A549 (cell line): ENCODE data around the gene PUM1. TPM values are rescaled to one million over a fixed set of nuclear protein-coding genes. Genes with fewer than 3 reads are reported as not detected.

Experiments used
- ATAC-seq, 2 experiments: fragments of 200-7000 bp in 1 of 2; fragments of >200 bp in 1 of 2; cut with Nextera tagmentation in 1 of 2; cut with Tn5 transposase in 1 of 2; 3 replicates each; pipeline versions ENCODE4 v1.8.0 to v1.9.1; 2018 to 2020; ENCODE audit warnings: mild to moderate bottlenecking in 1 of 2, moderate library complexity in 1 of 2
- CTCF ChIA-PET: fragments of 300-600 bp; sonication (Branson Sonifier 250); formaldehyde crosslinking; extraction: SDS; loops from one replicate; lab custom pipeline; 2021; ENCODE audit warnings: antibody characterized with exemption, inconsistent platforms; lab: Yijun Ruan, JAX
- POLR2A ChIA-PET: fragments of 350-600 bp; formaldehyde crosslinking; extraction: SDS; loops from one replicate; lab custom pipeline; 2021; ENCODE audit warnings: antibody characterized with exemption, inconsistent platforms; lab: Yijun Ruan, JAX
- DNase-seq, 2 experiments: peaks; one replicate each; pipeline versions ENCODE4 v3.0.0 to v3.0.0-alpha.2; 2011 to 2016; ENCODE audit warnings: low read depth in 1 of 2, low spot score in 1 of 2
- FAIRE-seq: peaks from 2 replicates; lab custom pipeline; 2011; peaks lifted over from hg19 to GRCh38; lab: Jason Lieb, UNC
- H3K27ac ChIP-seq, 2 experiments: fragments of >200 bp; sonication (Bioruptor Twin); formaldehyde crosslinking; 3 replicates each; pipeline ENCODE4 v1.5.1; 2016 to 2017
- H3K4me1 ChIP-seq: fragments of >200 bp; sonication (Bioruptor Twin); formaldehyde crosslinking; 3 replicates; pipeline ENCODE4 v1.6.1; 2016
- H3K4me2 ChIP-seq: fragments of >200 bp; sonication (Bioruptor Twin); formaldehyde crosslinking; 3 replicates; pipeline ENCODE4 v1.6.1; 2016
- H3K4me3 ChIP-seq: fragments of >200 bp; sonication (Bioruptor Twin); formaldehyde crosslinking; 3 replicates; pipeline ENCODE4 v1.5.1; 2016
- H3K9me3 ChIP-seq: fragments of >200 bp; sonication (Bioruptor Twin); formaldehyde crosslinking; 3 replicates; pipeline ENCODE4 v1.6.1; 2016
- CEBPB ChIP-seq, 2 experiments: fragments of >200 bp in 1 of 2; sonication (Bioruptor Twin) in 1 of 2; formaldehyde crosslinking in 1 of 2; IDR thresholded peaks; 2 replicates each; pipeline ENCODE4 v1.6.1; 2012 to 2016
- CHD4 ChIP-seq: fragments of 200-600 bp; sonication (generic); IDR thresholded peaks from 2 replicates; pipeline ENCODE4 v1.6.1; 2016; ENCODE audit warnings: antibody characterized with exemption, mild to moderate bottlenecking, borderline replicate concordance
- EHMT2 ChIP-seq: fragments of 200-600 bp; sonication (generic); IDR thresholded peaks from 2 replicates; pipeline ENCODE4 v1.6.1; 2016; ENCODE audit warnings: antibody characterized with exemption, low read depth, mild to moderate bottlenecking, moderate library complexity
- FOSL2 ChIP-seq, 2 experiments: fragments of 450-650 bp in 1 of 2; fragments of >200 bp in 1 of 2; sonication (Bioruptor Twin) in 1 of 2; formaldehyde crosslinking; IDR thresholded peaks; 2 replicates each; pipeline versions ENCODE4 v1.5.0 to v1.6.1; 2016 to 2020; ENCODE audit warnings: mild to moderate bottlenecking in 1 of 2, moderate library complexity in 1 of 2
- GATA3 ChIP-seq: IDR thresholded peaks from 2 replicates; pipeline ENCODE4 v1.6.1; 2012; ENCODE audit warnings: borderline replicate concordance
- JUN ChIP-seq, 2 experiments: fragments of >200 bp; sonication (Bioruptor Twin); formaldehyde crosslinking; IDR thresholded peaks; 2 replicates in 1 of 2; 3 replicates in 1 of 2; pipeline ENCODE4 v1.6.1; 2016 to 2017
- RFX5 ChIP-seq: fragments of 450-650 bp; IDR thresholded peaks from 2 replicates; pipeline ENCODE4 v1.7.1; 2014; ENCODE audit warnings: antibody characterized with exemption, mild to moderate bottlenecking, moderate library complexity
- WGBS: methylation state at CpG from one replicate; pipeline ENCODE4 v1.1.6; 2017; ENCODE audit errors: missing lambda C conversion rate; 5-methylcytosine and 5-hydroxymethylcytosine counted together
- polyA plus RNA-seq, 4 experiments: library from polyadenylated mRNA; depleted of rRNA in 3 of 4; stranded (reverse); fragments of >200 nt; fragmentation: RNase III in 1 of 4; extraction: RNeasy Plus Mini Kit Qiagen cat#74134 plus additional on column Dnase treatment in 1 of 4; gene quantifications; 2 replicates in 3 of 4; 3 replicates in 1 of 4; pipeline ENCODE4 v1.2.3, GENCODE V29; 2011 to 2017
- TF ChIP-seq, protein P1 (sequence below): IDR thresholded peaks from 2 replicates; pipeline ENCODE4 v1.6.1; 2012; ENCODE audit warnings: low read depth, borderline replicate concordance
- TF ChIP-seq, protein P2 (sequence below): fragments of 450-650 bp; IDR thresholded peaks from 2 replicates; pipeline ENCODE4 v1.6.1; 2014; ENCODE audit warnings: antibody characterized with exemption
- TF ChIP-seq, protein P3 (sequence below): fragments of 200-600 bp; sonication (generic); IDR thresholded peaks from 2 replicates; pipeline ENCODE4 v1.6.1; 2016; ENCODE audit warnings: antibody characterized with exemption, mild to moderate bottlenecking, moderate library complexity
- TF ChIP-seq, protein P4 (sequence below): fragments of 250-450 bp; sonication (Bioruptor Pico); IDR thresholded peaks from 2 replicates; pipeline ENCODE4 v1.5.0; 2021; ENCODE audit warnings: mild to moderate bottlenecking, moderate library complexity, borderline replicate concordance

Gene PUM1
- polyA plus RNA-seq, 2 of the 4 experiments (the other 2 are of a cell fraction), result 30.2 to 55.3 TPM

DNA sequence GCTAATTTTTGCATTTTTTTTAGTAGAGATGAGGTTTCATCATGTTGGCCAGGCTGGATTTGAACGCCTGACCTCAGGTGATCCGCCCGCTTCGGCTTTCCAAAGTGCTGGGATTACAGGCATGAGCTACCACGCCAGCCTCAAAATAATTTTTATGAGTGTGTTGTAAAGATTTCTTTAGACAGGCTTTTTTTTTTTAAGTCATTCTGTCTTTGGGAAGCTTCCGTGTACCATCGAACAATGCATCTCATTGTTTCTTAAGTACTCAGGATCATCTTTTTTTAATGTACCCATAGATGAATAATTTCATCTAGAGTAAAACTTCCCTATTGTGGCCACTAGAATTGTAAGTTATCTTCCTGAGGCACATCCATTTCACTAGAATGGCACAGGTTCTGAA is 137.3 kb downstream of the PUM1 start:
- CTCF ChIA-PET, result interaction anchor here (0.9 to 3.6 kb wide), 11 partner anchors 8 to 209 kb away, joined by 3 to 35 read pairs (median 7); no protein-coding TSS in a partner anchor
- TF ChIP-seq EHMT2 (no peak), GATA3 (no peak)
- TF ChIP-seq, protein P1, sequence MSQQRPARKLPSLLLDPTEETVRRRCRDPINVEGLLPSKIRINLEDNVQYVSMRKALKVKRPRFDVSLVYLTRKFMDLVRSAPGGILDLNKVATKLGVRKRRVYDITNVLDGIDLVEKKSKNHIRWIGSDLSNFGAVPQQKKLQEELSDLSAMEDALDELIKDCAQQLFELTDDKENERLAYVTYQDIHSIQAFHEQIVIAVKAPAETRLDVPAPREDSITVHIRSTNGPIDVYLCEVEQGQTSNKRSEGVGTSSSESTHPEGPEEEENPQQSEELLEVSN, result no peak
- TF ChIP-seq, protein P2, sequence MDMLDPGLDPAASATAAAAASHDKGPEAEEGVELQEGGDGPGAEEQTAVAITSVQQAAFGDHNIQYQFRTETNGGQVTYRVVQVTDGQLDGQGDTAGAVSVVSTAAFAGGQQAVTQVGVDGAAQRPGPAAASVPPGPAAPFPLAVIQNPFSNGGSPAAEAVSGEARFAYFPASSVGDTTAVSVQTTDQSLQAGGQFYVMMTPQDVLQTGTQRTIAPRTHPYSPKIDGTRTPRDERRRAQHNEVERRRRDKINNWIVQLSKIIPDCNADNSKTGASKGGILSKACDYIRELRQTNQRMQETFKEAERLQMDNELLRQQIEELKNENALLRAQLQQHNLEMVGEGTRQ, result no peak
- Histone ChIP-seq H3K9me3 (no peaks in the 10 kb centered on the region), H3K27ac (no peak overlapping the region), H3K4me2 (no peak overlapping the region), H3K4me3 (no peak overlapping the region), H3K4me1 (no peaks in the 10 kb centered on the region)
- POLR2A ChIA-PET, result no interaction called here
- ATAC-seq (no peak), FAIRE-seq (no peak), DNase-seq (no peak)
- 93% methylated on average over 7 of the region's 7 CpGs for WGBS

DNA sequence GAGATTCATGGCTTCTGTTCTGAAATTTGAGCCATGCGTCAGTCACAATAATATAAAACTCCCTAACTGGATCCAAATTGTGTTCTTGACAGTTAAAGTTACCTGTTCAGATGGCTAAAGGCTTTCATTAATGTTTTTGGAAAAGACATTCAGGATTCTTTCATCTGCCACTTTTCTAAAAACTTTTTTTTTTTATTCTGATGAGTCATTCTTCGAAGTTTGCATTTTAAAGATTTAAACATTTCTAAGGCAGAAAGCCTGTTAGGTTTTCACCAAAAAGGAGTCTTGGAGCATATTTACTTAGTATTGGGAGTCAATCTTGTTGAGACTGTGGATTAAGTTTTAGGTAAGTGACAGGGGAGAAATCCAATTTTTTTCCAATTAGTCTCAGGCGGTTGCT is 138.1 kb downstream of the PUM1 start:
- ATAC-seq, result no peak
- no peak for FAIRE-seq
- H3K4me1 ChIP-seq, result no peaks in the 10 kb centered on the region
- ChIA-PET POLR2A (no interaction called here), CTCF (interaction anchor here (1.1 to 5.4 kb wide), 3 partner anchors 15 to 157 kb away, joined by 4 to 45 read pairs (median 19); no protein-coding TSS in a partner anchor)
- no peak overlapping the region for H3K4me2 ChIP-seq
- DNase-seq, result no peak
- no peaks in the 10 kb centered on the region for H3K9me3 ChIP-seq
- WGBS, result 77% methylated on average over 3 of the region's 3 CpGs
- no peak overlapping the region for H3K4me3 ChIP-seq
- TF ChIP-seq EHMT2 (no peak), FOSL2 (IDR thresholded peaks at IDR 0.05) (no peak), FOSL2 (CRISPR knock-in tag; IDR thresholded peaks at IDR 0.05) (peak; percentile 42; the same call in 1 of the 2 replicates)
- H3K27ac ChIP-seq, result no peak overlapping the region

DNA sequence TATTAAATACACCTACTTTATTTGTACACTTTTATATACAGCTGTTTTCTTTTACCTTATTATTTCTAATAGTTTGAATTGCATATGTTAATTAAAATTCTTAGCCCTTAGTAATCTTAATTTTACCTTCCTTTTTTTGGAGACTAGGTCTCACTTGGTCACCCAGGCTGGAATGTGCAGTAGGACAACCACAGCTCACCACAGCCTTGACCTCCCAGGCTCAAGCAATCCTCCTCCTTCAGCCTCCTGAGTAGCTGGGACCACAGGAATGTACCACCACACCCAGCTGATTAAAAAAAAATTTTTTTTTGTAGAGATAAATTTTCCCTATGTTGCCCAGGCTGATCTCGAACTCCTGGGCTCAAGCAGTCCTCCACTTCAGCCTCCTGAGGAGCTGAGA is 141.9 kb downstream of the PUM1 start:
- no peak for DNase-seq
- Histone ChIP-seq H3K4me3 (no peak overlapping the region), H3K4me2 (no peak overlapping the region), H3K4me1 (no peaks in the 10 kb centered on the region), H3K27ac (no peak overlapping the region), H3K9me3 (no peaks in the 10 kb centered on the region)
- ATAC-seq, result no peak
- ChIA-PET POLR2A (no interaction called here), CTCF (interaction anchor here (1.9 to 5.7 kb wide), 4 partner anchors 12 to 205 kb away, joined by 4 to 45 read pairs (median 22); no protein-coding TSS in a partner anchor)
- WGBS, result 39% methylated on average over 1 of the region's 1 CpG
- no peak for TF ChIP-seq CHD4
- TF ChIP-seq, protein P3, sequence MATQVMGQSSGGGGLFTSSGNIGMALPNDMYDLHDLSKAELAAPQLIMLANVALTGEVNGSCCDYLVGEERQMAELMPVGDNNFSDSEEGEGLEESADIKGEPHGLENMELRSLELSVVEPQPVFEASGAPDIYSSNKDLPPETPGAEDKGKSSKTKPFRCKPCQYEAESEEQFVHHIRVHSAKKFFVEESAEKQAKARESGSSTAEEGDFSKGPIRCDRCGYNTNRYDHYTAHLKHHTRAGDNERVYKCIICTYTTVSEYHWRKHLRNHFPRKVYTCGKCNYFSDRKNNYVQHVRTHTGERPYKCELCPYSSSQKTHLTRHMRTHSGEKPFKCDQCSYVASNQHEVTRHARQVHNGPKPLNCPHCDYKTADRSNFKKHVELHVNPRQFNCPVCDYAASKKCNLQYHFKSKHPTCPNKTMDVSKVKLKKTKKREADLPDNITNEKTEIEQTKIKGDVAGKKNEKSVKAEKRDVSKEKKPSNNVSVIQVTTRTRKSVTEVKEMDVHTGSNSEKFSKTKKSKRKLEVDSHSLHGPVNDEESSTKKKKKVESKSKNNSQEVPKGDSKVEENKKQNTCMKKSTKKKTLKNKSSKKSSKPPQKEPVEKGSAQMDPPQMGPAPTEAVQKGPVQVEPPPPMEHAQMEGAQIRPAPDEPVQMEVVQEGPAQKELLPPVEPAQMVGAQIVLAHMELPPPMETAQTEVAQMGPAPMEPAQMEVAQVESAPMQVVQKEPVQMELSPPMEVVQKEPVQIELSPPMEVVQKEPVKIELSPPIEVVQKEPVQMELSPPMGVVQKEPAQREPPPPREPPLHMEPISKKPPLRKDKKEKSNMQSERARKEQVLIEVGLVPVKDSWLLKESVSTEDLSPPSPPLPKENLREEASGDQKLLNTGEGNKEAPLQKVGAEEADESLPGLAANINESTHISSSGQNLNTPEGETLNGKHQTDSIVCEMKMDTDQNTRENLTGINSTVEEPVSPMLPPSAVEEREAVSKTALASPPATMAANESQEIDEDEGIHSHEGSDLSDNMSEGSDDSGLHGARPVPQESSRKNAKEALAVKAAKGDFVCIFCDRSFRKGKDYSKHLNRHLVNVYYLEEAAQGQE, result no peak
- TF ChIP-seq RFX5, result no peak
- TF ChIP-seq, protein P4, sequence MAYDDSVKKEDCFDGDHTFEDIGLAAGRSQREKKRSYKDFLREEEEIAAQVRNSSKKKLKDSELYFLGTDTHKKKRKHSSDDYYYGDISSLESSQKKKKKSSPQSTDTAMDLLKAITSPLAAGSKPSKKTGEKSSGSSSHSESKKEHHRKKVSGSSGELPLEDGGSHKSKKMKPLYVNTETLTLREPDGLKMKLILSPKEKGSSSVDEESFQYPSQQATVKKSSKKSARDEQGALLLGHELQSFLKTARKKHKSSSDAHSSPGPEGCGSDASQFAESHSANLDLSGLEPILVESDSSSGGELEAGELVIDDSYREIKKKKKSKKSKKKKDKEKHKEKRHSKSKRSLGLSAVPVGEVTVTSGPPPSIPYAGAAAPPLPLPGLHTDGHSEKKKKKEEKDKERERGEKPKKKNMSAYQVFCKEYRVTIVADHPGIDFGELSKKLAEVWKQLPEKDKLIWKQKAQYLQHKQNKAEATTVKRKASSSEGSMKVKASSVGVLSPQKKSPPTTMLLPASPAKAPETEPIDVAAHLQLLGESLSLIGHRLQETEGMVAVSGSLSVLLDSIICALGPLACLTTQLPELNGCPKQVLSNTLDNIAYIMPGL (CRISPR knock-in tag), result no peak
- TF ChIP-seq JUN (IDR thresholded peaks at IDR 0.05), result no peak
- TF ChIP-seq CEBPB (IDR thresholded peaks at IDR 0.05), result no peak
- FAIRE-seq, result no peak
